GM23338 (cell line): Measurements from ENCODE around the gene RAB11FIP3. TPM values are rescaled to one million over a fixed set of nuclear protein-coding genes. Genes with fewer than 3 reads are reported as not detected.

Experiments
- ATAC-seq: fragments of 200-7000 bp; cut with Tn5 transposase; 3 replicates; pipeline ENCODE4 v1.9.1; 2020
- DNase-seq: peaks from one replicate; pipeline ENCODE4 v3.0.0-alpha.2; 2015; ENCODE audit warnings: low spot score
- H2AFZ ChIP-seq: fragments of 200-600 bp; sonication (generic); 2 replicates; pipeline ENCODE4 v1.8.0; 2016; ENCODE audit warnings: antibody characterized with exemption, mild to moderate bottlenecking, moderate library complexity
- H3F3A ChIP-seq: fragments of 200-600 bp; sonication (generic); replicated peaks from 2 replicates; pipeline ENCODE4 v1.8.0; 2017; ENCODE audit warnings: antibody characterized with exemption, mixed run types, low read depth
- H3K27ac ChIP-seq: fragments of 200-600 bp; sonication (generic); 2 replicates; pipeline ENCODE4 v1.6.1; 2016; ENCODE audit warnings: low read depth
- H3K27me3 ChIP-seq: fragments of 200-600 bp; sonication (generic); 2 replicates; pipeline ENCODE4 v1.8.0; 2016; ENCODE audit warnings: mild to moderate bottlenecking, mixed run types, moderate library complexity; ENCODE audit not compliant: insufficient read depth
- H3K36me3 ChIP-seq: fragments of 200-600 bp; sonication (generic); 2 replicates; pipeline ENCODE4 v1.8.0; 2016; ENCODE audit warnings: mild to moderate bottlenecking; ENCODE audit not compliant: insufficient read depth
- H3K4me1 ChIP-seq: fragments of 200-600 bp; sonication (generic); 2 replicates; pipeline ENCODE4 v1.8.0; 2016; ENCODE audit warnings: mild to moderate bottlenecking, moderate library complexity; ENCODE audit not compliant: insufficient read depth
- H3K4me2 ChIP-seq: fragments of 200-600 bp; sonication (generic); 2 replicates; pipeline ENCODE4 v1.7.1; 2017; ENCODE audit warnings: mixed run types
- H3K4me3 ChIP-seq: fragments of 200-600 bp; sonication (generic); 2 replicates; pipeline ENCODE4 v1.6.1; 2016; ENCODE audit warnings: mixed run types
- H3K79me2 ChIP-seq: fragments of 200-600 bp; sonication (generic); replicated peaks from 2 replicates; pipeline ENCODE4 v1.8.0; 2017; ENCODE audit warnings: mild to moderate bottlenecking; ENCODE audit not compliant: insufficient read depth
- H3K9me2 ChIP-seq: fragments of 200-600 bp; sonication (generic); 2 replicates; pipeline ENCODE4 v1.8.0; 2017; ENCODE audit not compliant: insufficient read depth
- H4K20me1 ChIP-seq: fragments of 200-600 bp; sonication (generic); replicated peaks from 2 replicates; pipeline ENCODE4 v1.8.0; 2017; ENCODE audit warnings: mild to moderate bottlenecking; ENCODE audit not compliant: insufficient read depth
- H3K27ac Mint-ChIP-seq: 2 replicates; pipeline ENCODE4 v1.8.0; 2020; ENCODE audit warnings: inconsistent platforms, mild to moderate bottlenecking, moderate library complexity, mixed read lengths
- H3K27me3 Mint-ChIP-seq: 3 replicates; pipeline ENCODE4 v1.8.0; 2022; ENCODE audit warnings: low read depth, mild to moderate bottlenecking, moderate library complexity, mixed read lengths, inconsistent platforms; ENCODE audit not compliant: insufficient read depth, poor library complexity
- H3K36me3 Mint-ChIP-seq: 3 replicates; pipeline ENCODE4 v1.8.0; 2021; ENCODE audit warnings: low read depth, mild to moderate bottlenecking, inconsistent platforms, moderate library complexity, mixed read lengths
- H3K4me1 Mint-ChIP-seq: 3 replicates; pipeline ENCODE4 v1.8.0; 2020; ENCODE audit warnings: mild to moderate bottlenecking, inconsistent platforms, mixed read lengths
- H3K4me3 Mint-ChIP-seq: 3 replicates; pipeline ENCODE4 v1.8.0; 2021; ENCODE audit warnings: moderate library complexity, mild to moderate bottlenecking, inconsistent platforms, mixed read lengths
- H3K9me3 Mint-ChIP-seq: 3 replicates; pipeline ENCODE4 v1.8.0; 2020; ENCODE audit warnings: moderate library complexity, mild to moderate bottlenecking, inconsistent platforms, mixed read lengths
- CREB1 ChIP-seq: fragments of 250-450 bp; sonication (Bioruptor Pico); IDR thresholded peaks from 2 replicates; pipeline ENCODE4 v1.5.0; 2020; ENCODE audit warnings: low read depth, mild to moderate bottlenecking, moderate library complexity
- CTCF ChIP-seq, 2 experiments: fragments of 200-600 bp in 1 of 2; sonication (generic) in 1 of 2; conservative IDR thresholded peaks; 2 replicates each; pipeline versions ENCODE4 v1.5.1 to v1.6.1; 2016 to 2017; ENCODE audit warnings: antibody characterized with exemption in 2 of 2, low read depth in 2 of 2, mild to moderate bottlenecking in 2 of 2, moderate library complexity in 1 of 2
- EZH2 ChIP-seq: fragments of 200-600 bp; sonication (generic); IDR thresholded peaks from one replicate; pipeline ENCODE4 v1.8.0; 2017; ENCODE audit warnings: antibody characterized with exemption, mild to moderate bottlenecking, low read depth; ENCODE audit not compliant: unreplicated experiment
- EZH2phosphoT487 ChIP-seq: fragments of 200-600 bp; sonication (generic); IDR thresholded peaks from one replicate; pipeline ENCODE4 v1.8.1; 2018; ENCODE audit warnings: antibody characterized with exemption; ENCODE audit not compliant: unreplicated experiment
- JUNB ChIP-seq: IDR thresholded peaks from one replicate; pipeline ENCODE4 v1.6.1; 2016; ENCODE audit warnings: antibody characterized with exemption; ENCODE audit not compliant: unreplicated experiment
- NANOG ChIP-seq: IDR thresholded peaks from 2 replicates; pipeline ENCODE4 v1.6.1; 2016; ENCODE audit warnings: antibody characterized with exemption, borderline replicate concordance
- POLR2AphosphoS5 ChIP-seq: IDR thresholded peaks from 2 replicates; pipeline ENCODE4 v1.6.1; 2016; ENCODE audit warnings: antibody characterized with exemption, low read depth
- REST ChIP-seq: IDR thresholded peaks from one replicate; pipeline ENCODE4 v1.6.1; 2018; ENCODE audit warnings: antibody characterized with exemption; ENCODE audit not compliant: unreplicated experiment
- STAT1 ChIP-seq: IDR thresholded peaks from one replicate; pipeline ENCODE4 v1.6.1; 2016; ENCODE audit warnings: antibody characterized with exemption; ENCODE audit not compliant: unreplicated experiment
- ZNF114 ChIP-seq: fragments of 250-450 bp; sonication (Bioruptor Pico); IDR thresholded peaks from 2 replicates; pipeline ENCODE4 v1.5.0; 2020; ENCODE audit warnings: mild to moderate bottlenecking, moderate library complexity
- ZNF331 ChIP-seq: fragments of 250-450 bp; sonication (Bioruptor Pico); IDR thresholded peaks from 2 replicates; pipeline ENCODE4 v1.5.0; 2020; ENCODE audit warnings: low read depth, mild to moderate bottlenecking, moderate library complexity
- ZNF462 ChIP-seq: fragments of 250-450 bp; sonication (Bioruptor Pico); IDR thresholded peaks from 2 replicates; pipeline ENCODE4 v1.5.0; 2020; ENCODE audit warnings: mild to moderate bottlenecking, moderate library complexity
- polyA plus RNA-seq: library from polyadenylated mRNA; unstranded; fragments of >200 nt; fragmentation: Nextera tagmentation; extraction: Ambion mirVana; gene quantifications from 2 replicates; pipeline ENCODE4 v1.2.1, GENCODE V29; 2016
- total RNA-seq: library from RNA; depleted of rRNA; stranded (reverse); fragments of >200 nt; shearing (Covaris generic); gene quantifications from 2 replicates; pipeline ENCODE4 v1.2.3, GENCODE V29; 2014

RAB11FIP3 gene
- total and polyA plus RNA-seq, 2 experiments from 2014 or later = 3.2 to 29.2 TPM

GRCh38 chr16:424033-424622, 1.3 kb upstream of the RAB11FIP3 start:
- 0 out of 3 replicates have a peak, but pooled peaks cover 4% of the 10 kb centered on the region for H3K9me3 Mint-ChIP-seq
- H3K36me3 Mint-ChIP-seq = peaks cover 9% of the 10 kb centered on the region
- H4K20me1 ChIP-seq = peaks cover 19% of the 10 kb centered on the region
- no peaks in the 10 kb centered on the region for H3K36me3 ChIP-seq
- peaks cover 8% of the 10 kb centered on the region for H3K4me1 ChIP-seq
- no peak for DNase-seq
- H3K9me2 ChIP-seq = no peaks in the 10 kb centered on the region
- peak overlapping the region; percentile 67 for H3K4me3 Mint-ChIP-seq
- TF ChIP-seq EZH2phosphoT487 (no peak), ZNF114 (CRISPR knock-in tag) (no peak), CTCF (conservative IDR thresholded peaks at IDR 0.05; ENCODE audit: low read depth in 2 of 2) (no peak), POLR2AphosphoS5 (no peak), ZNF462 (CRISPR knock-in tag) (no peak), STAT1 (no peak), CREB1 (CRISPR knock-in tag) (no peak), JUNB (no peak), ZNF331 (CRISPR knock-in tag) (no peak), EZH2 (no peak), NANOG (no peak), REST (no peak)
- H3K27me3 ChIP-seq = peaks cover 43% of the 10 kb centered on the region
- H3K4me2 ChIP-seq = peak overlapping the region; percentile 94
- H3K4me1 Mint-ChIP-seq = peaks cover 11% of the 10 kb centered on the region
- peak overlapping the region; percentile 100 for H2AFZ ChIP-seq
- H3K4me3 ChIP-seq = peak overlapping the region; percentile 77
- no peak overlapping the region for H3K27ac Mint-ChIP-seq
- H3K27ac ChIP-seq = no peak overlapping the region
- H3K27me3 Mint-ChIP-seq = peaks cover 48% of the 10 kb centered on the region
- H3K79me2 ChIP-seq = peaks cover 27% of the 10 kb centered on the region
- H3F3A ChIP-seq = peaks cover 9% of the 10 kb centered on the region; the same call in 1 of the 2 replicates
- ATAC-seq = no peak
